Effector memory CD8-positive, alpha-beta T cell (primary cell): ENCODE measurements around the gene PCDHGA1.
A peak's percentile ranks its signal among the peaks of the same experiment; 100 is the strongest.

Source experiments
- ATAC-seq: fragments of 150-1000 bp; cut with Tn5 transposase; replicated peaks from 2 replicates; pipeline ENCODE4 v1.10.0; 2021; ENCODE audit warnings: mild to moderate bottlenecking, moderate library complexity
- DNase-seq, 3 experiments: peaks; one replicate each; pipeline ENCODE4 v3.0.0; 2021
- H3K27ac Mint-ChIP-seq, 2 donors: one replicate each; pipeline ENCODE4 v1.8.0; 2022; ENCODE audit warnings: mild to moderate bottlenecking in 2 of 2, mixed read lengths in 2 of 2, moderate library complexity in 2 of 2
- H3K27me3 Mint-ChIP-seq, 2 donors: one replicate each; pipeline ENCODE4 v1.8.0; 2022; ENCODE audit warnings: mixed read lengths in 2 of 2
- H3K36me3 Mint-ChIP-seq: one replicate; pipeline ENCODE4 v1.8.0; 2022; ENCODE audit warnings: mild to moderate bottlenecking, moderate library complexity, mixed read lengths; ENCODE audit not compliant: insufficient read depth
- H3K4me1 Mint-ChIP-seq, 2 donors: one replicate each; pipeline ENCODE4 v1.8.0; 2022; ENCODE audit warnings: low read depth in 2 of 2, mixed read lengths in 2 of 2
- H3K4me3 Mint-ChIP-seq, 2 donors: one replicate each; pipeline ENCODE4 v1.8.0; 2022; ENCODE audit warnings: mild to moderate bottlenecking in 2 of 2, mixed read lengths in 2 of 2, moderate library complexity in 2 of 2
- H3K9me3 Mint-ChIP-seq, 2 donors: one replicate each; pipeline ENCODE4 v1.8.0; 2022; ENCODE audit warnings: mixed read lengths in 2 of 2

PCDHGA1 gene

GRCh38 chr5:141533897-141534296 lies 203.6 kb downstream of the PCDHGA1 start:
- Mint-ChIP-seq H3K4me1 (peaks cover 2 to 14% of the 10 kb centered on the region in 2 donors), H3K36me3 (peaks cover 22% of the 10 kb centered on the region), H3K27me3 (no peaks in the 10 kb centered on the region), H3K9me3 (no peaks in the 10 kb centered on the region), H3K4me3 (no peak overlapping the region), H3K27ac (peak overlapping the region in 1 of 2 donors; percentile 2)
- DNase-seq: no peak
- no peak for ATAC-seq

- no peaks in the 10 kb centered on the region for H3K9me3 Mint-ChIP-seq
- peaks cover 30% of the 10 kb centered on the region for H3K36me3 Mint-ChIP-seq
- peaks cover 4 to 17% of the 10 kb centered on the region in 2 donors for H3K4me1 Mint-ChIP-seq
- DNase-seq (no peak), ATAC-seq (no peak)
- no peaks in the 10 kb centered on the region for H3K27me3 Mint-ChIP-seq
- peak overlapping the region; percentile 49 to 85 for H3K27ac Mint-ChIP-seq
- no peak overlapping the region for H3K4me3 Mint-ChIP-seq
Observed at GRCh38 chr5:141534492-141535213, 204.3 kb downstream of the PCDHGA1 start.

- ATAC-seq (no peak), DNase-seq (no peak)
- Mint-ChIP-seq H3K9me3 (peaks cover 0 to 3% of the 10 kb centered on the region in 2 donors), H3K4me3 (no peak overlapping the region), H3K36me3 (peaks cover 77% of the 10 kb centered on the region), H3K27ac (peak overlapping the region in 1 of 2 donors; percentile 39), H3K4me1 (peaks cover 14 to 33% of the 10 kb centered on the region in 2 donors), H3K27me3 (no peaks in the 10 kb centered on the region)
Observed at GRCh38 chr5:141543053-141543452, 212.7 kb downstream of the PCDHGA1 start.

GRCh38 chr5:141547488-141547887 lies 217.2 kb downstream of the PCDHGA1 start:
- peak overlapping the region in 1 of 2 donors; percentile 37 for H3K4me3 Mint-ChIP-seq
- DNase-seq (no peak), ATAC-seq (no peak)
- peak overlapping the region; percentile 65 to 75 for H3K27ac Mint-ChIP-seq
- no peaks in the 10 kb centered on the region for H3K27me3 Mint-ChIP-seq
- peaks cover 54% of the 10 kb centered on the region for H3K36me3 Mint-ChIP-seq
- H3K4me1 Mint-ChIP-seq: peaks cover 23 to 54% of the 10 kb centered on the region in 2 donors
- H3K9me3 Mint-ChIP-seq: peaks cover 0 to 3% of the 10 kb centered on the region in 2 donors

- peak overlapping the region; percentile 65 to 75 for H3K27ac Mint-ChIP-seq
- DNase-seq (no peak), ATAC-seq (no peak)
- H3K4me1 Mint-ChIP-seq: peaks cover 25 to 54% of the 10 kb centered on the region in 2 donors
- H3K36me3 Mint-ChIP-seq: peaks cover 50% of the 10 kb centered on the region
- H3K27me3 Mint-ChIP-seq: no peaks in the 10 kb centered on the region
- peaks cover 0 to 3% of the 10 kb centered on the region in 2 donors for H3K9me3 Mint-ChIP-seq
- no peak overlapping the region for H3K4me3 Mint-ChIP-seq
Observed at GRCh38 chr5:141547921-141548320, 217.6 kb downstream of the PCDHGA1 start.

- H3K36me3 Mint-ChIP-seq: peaks cover 74% of the 10 kb centered on the region
- peak overlapping the region; percentile 94 to 96 for H3K27ac Mint-ChIP-seq
- H3K4me1 Mint-ChIP-seq: peaks cover 11 to 28% of the 10 kb centered on the region in 2 donors
- H3K9me3 Mint-ChIP-seq: no peaks in the 10 kb centered on the region
- peak; percentile 71 to 72 (median 72) for DNase-seq
- peak; percentile 94 for ATAC-seq
- no peaks in the 10 kb centered on the region for H3K27me3 Mint-ChIP-seq
- peak overlapping the region in 1 of 2 donors; percentile 46 for H3K4me3 Mint-ChIP-seq
Observed at GRCh38 chr5:141557681-141558136, 227.4 kb downstream of the PCDHGA1 start.

- H3K27me3 Mint-ChIP-seq: no peaks in the 10 kb centered on the region
Observed at GRCh38 chr5:141558150-141558549, 227.8 kb downstream of the PCDHGA1 start.

GRCh38 chr5:141559461-141559860 lies 229.1 kb downstream of the PCDHGA1 start:
- H3K9me3 Mint-ChIP-seq: no peaks in the 10 kb centered on the region
- H3K4me3 Mint-ChIP-seq: no peak overlapping the region
- H3K27me3 Mint-ChIP-seq: no peaks in the 10 kb centered on the region
- ATAC-seq (no peak), DNase-seq (no peak)
- peaks cover 82% of the 10 kb centered on the region for H3K36me3 Mint-ChIP-seq
- peak overlapping the region; percentile 94 to 96 for H3K27ac Mint-ChIP-seq
- H3K4me1 Mint-ChIP-seq: peaks cover 20 to 33% of the 10 kb centered on the region in 2 donors

More at GRCh38 chr5:141558150-141558549, 227.8 kb downstream of the PCDHGA1 start:
- H3K4me1 Mint-ChIP-seq: peaks cover 15 to 25% of the 10 kb centered on the region in 2 donors
- H3K9me3 Mint-ChIP-seq: no peaks in the 10 kb centered on the region
- DNase-seq (no peak), ATAC-seq (peak; percentile 8)
- peak overlapping the region; percentile 94 to 96 for H3K27ac Mint-ChIP-seq
- H3K4me3 Mint-ChIP-seq: peak overlapping the region in 1 of 2 donors; percentile 46
- peaks cover 79% of the 10 kb centered on the region for H3K36me3 Mint-ChIP-seq

GRCh38 chr5:141560151-141560550 lies 229.8 kb downstream of the PCDHGA1 start:
- Mint-ChIP-seq H3K27me3 (no peaks in the 10 kb centered on the region), H3K4me3 (no peak overlapping the region), H3K9me3 (no peaks in the 10 kb centered on the region), H3K27ac (peak overlapping the region; percentile 94 to 96), H3K4me1 (peaks cover 21 to 33% of the 10 kb centered on the region in 2 donors), H3K36me3 (peaks cover 82% of the 10 kb centered on the region)
- no peak for DNase-seq
- ATAC-seq: no peak

GRCh38 chr5:141560725-141561483 lies 230.6 kb downstream of the PCDHGA1 start:
- Mint-ChIP-seq H3K9me3 (no peaks in the 10 kb centered on the region), H3K4me3 (no peak overlapping the region), H3K36me3 (peaks cover 87% of the 10 kb centered on the region), H3K4me1 (peaks cover 21 to 39% of the 10 kb centered on the region in 2 donors), H3K27ac (no peak overlapping the region), H3K27me3 (no peaks in the 10 kb centered on the region)
- ATAC-seq (no peak), DNase-seq (no peak)
